Glutamatergic neuron (in vitro differentiated cells): ENCODE data around the gene BIN1. TPM values are rescaled to one million over a fixed set of nuclear protein-coding genes. Genes with fewer than 3 reads are reported as not detected.

ENCODE experiments used
- DNase-seq: peaks from one replicate; pipeline ENCODE4 v3.0.0; 2022
- H3K27ac Mint-ChIP-seq: one replicate; pipeline ENCODE4 v1.8.0; 2020; ENCODE audit warnings: mild to moderate bottlenecking, mixed read lengths, inconsistent platforms; ENCODE audit not compliant: unreplicated experiment
- H3K27me3 Mint-ChIP-seq: one replicate; pipeline ENCODE4 v1.8.0; 2020; ENCODE audit warnings: mild to moderate bottlenecking, moderate library complexity, mixed read lengths, inconsistent platforms; ENCODE audit not compliant: unreplicated experiment
- H3K36me3 Mint-ChIP-seq: one replicate; pipeline ENCODE4 v1.8.0; 2020; ENCODE audit warnings: mild to moderate bottlenecking, mixed read lengths, inconsistent platforms; ENCODE audit not compliant: unreplicated experiment
- H3K4me1 Mint-ChIP-seq: one replicate; pipeline ENCODE4 v1.8.0; 2020; ENCODE audit warnings: mild to moderate bottlenecking, low read depth, mixed read lengths, inconsistent platforms; ENCODE audit not compliant: unreplicated experiment
- H3K4me3 Mint-ChIP-seq: one replicate; pipeline ENCODE4 v1.8.0; 2020; ENCODE audit warnings: mild to moderate bottlenecking, mixed read lengths, inconsistent platforms; ENCODE audit not compliant: unreplicated experiment
- H3K9me3 Mint-ChIP-seq: one replicate; pipeline ENCODE4 v1.8.0; 2020; ENCODE audit warnings: mild to moderate bottlenecking, moderate library complexity, mixed read lengths, inconsistent platforms; ENCODE audit not compliant: unreplicated experiment
- total RNA-seq: library from RNA; stranded (reverse); fragmentation: NEBNext Ultra II Directional; extraction: Animal tissue kit (Norgen Biotek cat#: 25700); gene quantifications from one replicate; pipeline ENCODE4 v1.2.1, GENCODE V29; 2021; ENCODE audit not compliant: unreplicated experiment
- TF ChIP-seq, protein P1 (sequence below): fragments of 200-600 bp; sonication (generic); IDR thresholded peaks from one replicate; pipeline ENCODE4 v1.5.0; 2021; ENCODE audit not compliant: partially characterized antibody, unreplicated experiment

BIN1 gene
- total RNA-seq, 1 donor from 2014 or later = 176 TPM

DNA sequence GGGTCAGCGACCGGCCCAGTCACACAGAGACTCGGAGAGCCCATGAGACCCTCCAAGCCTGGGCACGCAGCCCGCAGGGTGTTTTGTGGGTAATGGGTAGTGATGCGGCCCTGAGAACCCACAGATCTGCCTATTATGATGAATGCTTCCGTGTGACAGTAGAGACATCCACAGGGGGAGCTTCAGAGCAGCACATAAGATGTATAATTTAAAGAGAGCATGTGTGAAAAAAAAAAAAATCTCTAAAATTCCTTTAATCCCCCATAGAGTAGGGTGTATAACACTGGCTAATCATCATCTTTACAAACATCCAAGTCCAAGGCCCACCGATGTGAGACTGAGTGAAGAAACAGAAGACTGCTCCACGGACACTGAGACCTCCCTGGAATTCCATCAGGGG, 34.6 kb downstream of the BIN1 start:
- peaks cover 28% of the 10 kb centered on the region for H3K4me1 Mint-ChIP-seq
- no peak overlapping the region for H3K27ac Mint-ChIP-seq
- TF ChIP-seq, protein P1, sequence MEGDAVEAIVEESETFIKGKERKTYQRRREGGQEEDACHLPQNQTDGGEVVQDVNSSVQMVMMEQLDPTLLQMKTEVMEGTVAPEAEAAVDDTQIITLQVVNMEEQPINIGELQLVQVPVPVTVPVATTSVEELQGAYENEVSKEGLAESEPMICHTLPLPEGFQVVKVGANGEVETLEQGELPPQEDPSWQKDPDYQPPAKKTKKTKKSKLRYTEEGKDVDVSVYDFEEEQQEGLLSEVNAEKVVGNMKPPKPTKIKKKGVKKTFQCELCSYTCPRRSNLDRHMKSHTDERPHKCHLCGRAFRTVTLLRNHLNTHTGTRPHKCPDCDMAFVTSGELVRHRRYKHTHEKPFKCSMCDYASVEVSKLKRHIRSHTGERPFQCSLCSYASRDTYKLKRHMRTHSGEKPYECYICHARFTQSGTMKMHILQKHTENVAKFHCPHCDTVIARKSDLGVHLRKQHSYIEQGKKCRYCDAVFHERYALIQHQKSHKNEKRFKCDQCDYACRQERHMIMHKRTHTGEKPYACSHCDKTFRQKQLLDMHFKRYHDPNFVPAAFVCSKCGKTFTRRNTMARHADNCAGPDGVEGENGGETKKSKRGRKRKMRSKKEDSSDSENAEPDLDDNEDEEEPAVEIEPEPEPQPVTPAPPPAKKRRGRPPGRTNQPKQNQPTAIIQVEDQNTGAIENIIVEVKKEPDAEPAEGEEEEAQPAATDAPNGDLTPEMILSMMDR = no peak
- H3K4me3 Mint-ChIP-seq = no peak overlapping the region
- no peak for DNase-seq
- H3K36me3 Mint-ChIP-seq = no peaks in the 10 kb centered on the region
- H3K27me3 Mint-ChIP-seq = peaks cover 11% of the 10 kb centered on the region
- H3K9me3 Mint-ChIP-seq = peaks cover 6% of the 10 kb centered on the region

DNA sequence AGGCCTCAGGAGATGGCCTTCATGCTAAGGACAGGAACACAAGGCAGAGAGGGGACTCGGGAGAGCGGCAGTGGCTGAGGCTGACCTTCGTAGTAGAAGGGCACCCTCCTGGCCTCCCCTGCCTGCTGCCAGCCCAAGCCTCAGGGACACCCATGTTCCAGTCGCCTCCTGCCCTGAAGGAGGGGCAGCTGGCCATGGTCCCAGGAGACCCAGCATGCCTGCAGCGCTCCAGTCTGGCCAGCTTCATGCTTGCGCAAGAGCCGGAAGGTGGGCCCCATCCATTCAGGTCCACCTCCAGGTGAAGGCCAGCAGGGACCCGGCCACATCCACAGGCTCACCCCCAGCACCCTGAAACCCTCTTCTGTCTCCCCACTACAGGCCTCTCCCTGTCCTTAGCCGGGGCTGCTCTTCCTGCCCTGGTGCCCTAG, 35.0 kb downstream of the BIN1 start:
- Mint-ChIP-seq H3K4me3 (no peak overlapping the region), H3K36me3 (no peaks in the 10 kb centered on the region), H3K27ac (no peak overlapping the region), H3K9me3 (peaks cover 6% of the 10 kb centered on the region), H3K4me1 (peaks cover 23% of the 10 kb centered on the region), H3K27me3 (peaks cover 11% of the 10 kb centered on the region)
- TF ChIP-seq, protein P1 = no peak
- no peak for DNase-seq

DNA sequence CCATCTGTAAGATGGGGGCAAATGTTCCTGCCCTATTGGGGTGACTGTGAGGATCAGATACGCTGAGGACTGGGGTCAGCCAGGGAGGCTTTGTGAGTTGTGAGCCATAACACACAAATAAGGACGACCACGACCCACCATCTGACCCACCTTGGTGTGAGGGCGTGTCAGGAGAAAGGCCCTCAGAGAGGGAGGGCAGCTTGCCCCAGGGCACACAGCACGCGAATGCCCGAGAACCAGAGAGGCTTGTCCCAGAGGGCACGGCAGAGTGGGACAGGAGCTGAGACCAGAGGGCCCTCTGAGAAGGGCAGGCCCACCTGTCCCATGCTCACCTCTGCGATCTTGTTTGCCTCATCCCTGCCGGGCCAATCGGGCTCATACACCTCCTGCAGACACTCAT, 36.7 kb downstream of the BIN1 start:
- no peak overlapping the region for H3K4me3 Mint-ChIP-seq
- DNase-seq = no peak
- no peaks in the 10 kb centered on the region for H3K36me3 Mint-ChIP-seq
- H3K9me3 Mint-ChIP-seq = peaks cover 15% of the 10 kb centered on the region
- H3K27ac Mint-ChIP-seq = no peak overlapping the region
- peaks cover 20% of the 10 kb centered on the region for H3K27me3 Mint-ChIP-seq
- peaks cover 30% of the 10 kb centered on the region for H3K4me1 Mint-ChIP-seq
- TF ChIP-seq, protein P1 = no peak

DNA sequence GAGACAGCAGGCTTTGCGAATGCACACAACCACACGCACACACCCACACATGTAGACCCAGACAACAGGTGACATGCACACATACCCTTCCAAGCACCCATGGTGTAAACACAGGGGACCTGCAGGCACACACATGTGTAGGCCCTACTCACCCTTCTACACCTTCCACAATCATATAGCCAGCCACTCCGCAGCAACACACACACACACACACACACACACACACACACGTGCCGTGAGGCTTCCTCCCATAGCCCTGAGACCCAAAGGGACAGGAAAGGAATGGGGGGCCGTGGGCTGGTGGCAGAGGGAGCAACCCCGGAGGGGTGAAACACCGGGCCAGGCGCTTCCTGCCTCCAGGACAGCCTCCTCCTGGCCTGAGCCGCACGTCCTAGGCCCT, 37.4 kb downstream of the BIN1 start:
- Mint-ChIP-seq H3K36me3 (no peaks in the 10 kb centered on the region), H3K9me3 (peaks cover 15% of the 10 kb centered on the region), H3K4me3 (no peak overlapping the region), H3K27me3 (peaks cover 22% of the 10 kb centered on the region), H3K27ac (peak overlapping the region; percentile 38), H3K4me1 (peaks cover 30% of the 10 kb centered on the region)
- TF ChIP-seq, protein P1 = no peak
- DNase-seq = no peak

DNA sequence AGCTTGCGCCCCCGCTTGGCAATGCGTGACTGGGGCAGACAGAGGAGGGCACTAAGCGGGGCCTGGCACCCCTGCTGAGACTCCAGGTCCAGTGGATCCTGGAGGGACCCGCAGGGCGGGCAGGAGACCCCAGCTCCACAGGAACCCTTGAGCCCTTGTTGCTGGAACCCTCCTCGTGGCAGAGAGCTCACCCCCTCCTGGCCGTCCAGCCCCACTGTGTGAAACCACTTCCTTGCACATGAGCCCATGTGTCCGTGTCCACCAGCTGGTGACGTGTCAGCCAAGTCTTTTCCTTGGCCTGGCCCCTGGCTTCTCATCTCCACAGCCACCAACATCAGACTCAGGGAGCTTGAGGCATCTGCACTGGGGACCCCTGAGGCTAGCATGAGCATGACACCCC, 38.0 kb downstream of the BIN1 start:
- TF ChIP-seq, protein P1 = no peak
- H3K36me3 Mint-ChIP-seq = no peaks in the 10 kb centered on the region
- no peak for DNase-seq
- peaks cover 27% of the 10 kb centered on the region for H3K4me1 Mint-ChIP-seq
- H3K27me3 Mint-ChIP-seq = peaks cover 22% of the 10 kb centered on the region
- H3K27ac Mint-ChIP-seq = no peak overlapping the region
- no peak overlapping the region for H3K4me3 Mint-ChIP-seq
- peaks cover 12% of the 10 kb centered on the region for H3K9me3 Mint-ChIP-seq
